ENCODE measurements around the gene MYL11.

Gene MYL11

GRCh38 chr16:30397056-30397455, 22.5 kb downstream of the MYL11 start:
- Histone ChIP-seq H3K36me3 (ENCODE audit: low read depth) (peaks cover 7% of the 10 kb centered on the region), H3K27me3 (ENCODE audit: insufficient read depth, poor library complexity, severe bottlenecking) (no peaks in the 10 kb centered on the region), H3K9me3 (ENCODE audit: severe bottlenecking) (no peaks in the 10 kb centered on the region), H3K4me1 (ENCODE audit: insufficient read depth, poor library complexity, severe bottlenecking) (no peaks in the 10 kb centered on the region), H3K27ac (ENCODE audit: poor library complexity, severe bottlenecking) (no peak overlapping the region), H3K4me3 (ENCODE audit: severe bottlenecking) (no peak overlapping the region)
- no peak for TF ChIP-seq CTCF (IDR thresholded peaks at IDR 0.05; ENCODE audit: poor library complexity, severe bottlenecking)
- no peak for ATAC-seq (ENCODE audit: low read depth)
- no peak for DNase-seq (ENCODE audit: low spot score)

- no peaks in the 10 kb centered on the region for H3K4me1 ChIP-seq (ENCODE audit: insufficient read depth, poor library complexity, severe bottlenecking)
- no peak for DNase-seq (ENCODE audit: low spot score)
- ATAC-seq (ENCODE audit: low read depth), result no peak
- H3K27ac ChIP-seq (ENCODE audit: poor library complexity, severe bottlenecking), result no peak overlapping the region
- H3K4me3 ChIP-seq (ENCODE audit: severe bottlenecking), result no peak overlapping the region
- H3K9me3 ChIP-seq (ENCODE audit: severe bottlenecking), result no peaks in the 10 kb centered on the region
- no peaks in the 10 kb centered on the region for H3K27me3 ChIP-seq (ENCODE audit: insufficient read depth, poor library complexity, severe bottlenecking)
- no peak for TF ChIP-seq CTCF (IDR thresholded peaks at IDR 0.05; ENCODE audit: poor library complexity, severe bottlenecking)
- H3K36me3 ChIP-seq (ENCODE audit: low read depth), result peaks cover 7% of the 10 kb centered on the region
These were observed 23.4 kb downstream of the MYL11 start for GRCh38 chr16:30397776-30398660.

- no peak overlapping the region for H3K4me3 ChIP-seq (ENCODE audit: severe bottlenecking)
- H3K9me3 ChIP-seq (ENCODE audit: severe bottlenecking), result no peaks in the 10 kb centered on the region
- no peak for TF ChIP-seq CTCF (IDR thresholded peaks at IDR 0.05; ENCODE audit: poor library complexity, severe bottlenecking)
- H3K27ac ChIP-seq (ENCODE audit: poor library complexity, severe bottlenecking), result peak overlapping the region; percentile 84
- ATAC-seq (ENCODE audit: low read depth), result no peak
- H3K27me3 ChIP-seq (ENCODE audit: insufficient read depth, poor library complexity, severe bottlenecking), result no peaks in the 10 kb centered on the region
- H3K36me3 ChIP-seq (ENCODE audit: low read depth), result peaks cover 7% of the 10 kb centered on the region
- DNase-seq (ENCODE audit: low spot score), result no peak
- H3K4me1 ChIP-seq (ENCODE audit: insufficient read depth, poor library complexity, severe bottlenecking), result no peaks in the 10 kb centered on the region
These were observed 24.2 kb downstream of the MYL11 start for GRCh38 chr16:30398661-30399434.

- no peaks in the 10 kb centered on the region for H3K9me3 ChIP-seq (ENCODE audit: severe bottlenecking)
- H3K36me3 ChIP-seq (ENCODE audit: low read depth), result peaks cover 7% of the 10 kb centered on the region
- peak overlapping the region; percentile 84 for H3K27ac ChIP-seq (ENCODE audit: poor library complexity, severe bottlenecking)
- no peaks in the 10 kb centered on the region for H3K4me1 ChIP-seq (ENCODE audit: insufficient read depth, poor library complexity, severe bottlenecking)
- no peak for DNase-seq (ENCODE audit: low spot score)
- no peak for TF ChIP-seq CTCF (IDR thresholded peaks at IDR 0.05; ENCODE audit: poor library complexity, severe bottlenecking)
- ATAC-seq (ENCODE audit: low read depth), result no peak
- H3K27me3 ChIP-seq (ENCODE audit: insufficient read depth, poor library complexity, severe bottlenecking), result no peaks in the 10 kb centered on the region
- peak overlapping the region; percentile 47 for H3K4me3 ChIP-seq (ENCODE audit: severe bottlenecking)
These were observed 25.0 kb downstream of the MYL11 start for GRCh38 chr16:30399435-30400186.

Data from RWPE2 (cell line).